GM21360 (cell line): Measurements from ENCODE around the gene SCUBE1.

ENCODE experiments used
- ATAC-seq: cut with Tn5 transposase; IDR thresholded peaks from one replicate; pipeline ENCODE4 v1.9.1; 2021; ENCODE audit warnings: mild to moderate bottlenecking, moderate library complexity; ENCODE audit not compliant: unreplicated experiment

The SCUBE1 gene

DNA sequence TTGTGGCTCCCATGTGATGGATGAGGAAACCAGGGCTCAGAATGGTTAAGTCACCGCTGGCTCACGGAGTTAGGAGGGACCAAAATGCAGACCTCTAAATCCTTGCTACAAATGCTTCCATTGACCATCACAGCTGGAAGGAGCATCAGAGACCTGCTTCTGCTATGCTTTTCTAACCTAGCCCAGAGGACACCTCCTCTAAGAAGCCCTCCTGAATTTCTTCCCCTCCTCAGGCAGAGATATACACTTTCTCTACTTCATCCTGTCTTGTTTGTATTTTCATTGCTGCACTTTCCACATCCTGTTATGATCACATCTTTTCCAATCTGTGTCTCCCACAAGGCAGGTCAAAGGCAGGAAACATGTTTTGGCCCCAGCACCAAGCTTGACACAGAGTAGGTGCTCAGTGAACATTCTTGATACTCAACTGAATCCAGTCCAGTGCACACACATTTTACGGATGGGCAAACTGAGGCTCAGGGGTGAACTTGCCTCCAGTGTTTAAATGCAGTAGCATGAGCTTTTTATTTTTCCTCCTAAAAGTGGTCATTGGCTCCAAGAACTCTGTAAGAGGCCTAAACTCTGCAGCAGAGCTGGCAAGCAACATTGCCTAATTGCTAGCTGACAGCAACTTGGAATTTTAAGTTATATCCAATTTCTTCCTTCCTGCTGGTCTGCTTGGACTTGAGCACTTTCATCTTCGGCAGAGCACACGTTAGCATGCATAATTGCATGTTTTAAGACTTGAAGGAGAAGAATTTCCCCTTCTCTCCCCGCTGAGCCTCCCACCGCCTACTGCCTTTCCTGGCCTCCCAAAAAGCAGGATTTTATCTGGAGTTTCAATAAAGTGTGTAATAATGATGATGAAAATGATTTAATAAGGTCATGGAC, 12.7 kb downstream of the SCUBE1 start:
- ATAC-seq: no peak

- no peak for ATAC-seq
Measured at GRCh38 chr22:43329061-43329460, 14.1 kb downstream of the SCUBE1 start.

GRCh38 chr22:43327157-43327438, 16.1 kb downstream of the SCUBE1 start:
- ATAC-seq: no peak

DNA sequence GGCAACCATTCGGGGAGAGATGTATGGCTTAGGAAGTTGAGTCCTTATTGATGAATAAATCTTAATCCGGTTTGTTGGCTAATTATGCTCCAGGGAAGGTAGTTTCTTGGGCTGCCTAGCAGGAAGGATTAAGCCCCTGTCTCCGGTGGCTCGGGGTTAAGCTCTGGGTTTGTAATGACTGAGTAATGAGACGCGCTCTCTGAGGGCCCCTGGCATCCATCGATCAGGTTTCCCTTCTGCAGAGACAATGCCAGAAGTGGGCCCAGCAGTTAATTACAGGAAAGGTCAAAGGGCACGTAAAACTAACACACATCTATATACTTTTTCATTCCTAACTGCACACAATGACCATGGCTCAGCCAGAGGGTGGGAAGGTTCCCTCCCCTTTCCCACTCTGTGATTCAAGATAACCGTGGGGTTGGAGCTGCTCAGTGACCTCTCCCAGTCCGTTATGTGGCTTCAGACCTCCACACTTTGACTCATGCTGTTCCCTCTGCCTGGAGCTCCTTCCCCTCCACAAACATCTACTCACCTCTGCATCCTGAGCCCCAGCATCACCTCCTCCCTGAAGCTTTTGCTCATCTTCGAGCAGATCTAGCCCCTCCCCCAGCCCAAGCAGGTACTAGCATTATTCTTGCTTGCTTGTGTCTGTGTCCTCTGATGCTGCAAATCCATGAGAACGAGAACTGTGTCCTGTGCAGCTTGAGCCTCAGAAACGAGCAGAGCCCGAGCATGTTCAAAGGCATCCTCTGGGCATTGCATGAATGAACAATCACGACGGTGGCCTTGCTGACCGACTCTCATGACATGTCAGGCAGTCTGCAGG, 16.6 kb downstream of the SCUBE1 start:
- ATAC-seq: no peak

DNA sequence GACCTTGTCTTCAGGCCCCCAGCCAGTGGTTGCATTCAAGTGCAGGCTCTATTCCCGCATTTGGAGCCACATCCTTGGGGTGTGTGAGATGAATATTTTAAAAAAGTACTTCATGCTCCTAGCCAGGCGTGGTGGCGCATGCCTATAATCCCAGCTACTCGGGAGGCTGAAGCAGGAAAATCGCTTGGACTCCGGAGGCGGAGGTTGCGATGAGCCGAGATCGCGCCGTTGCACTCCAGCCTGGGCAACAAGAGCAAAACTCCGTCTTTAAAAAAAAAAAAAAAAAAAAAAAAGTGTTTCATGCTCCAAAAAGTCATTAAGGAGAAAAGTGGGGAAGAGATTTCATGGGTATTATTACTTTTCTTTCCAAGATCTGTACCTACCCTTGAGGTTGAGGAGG, 18.0 kb downstream of the SCUBE1 start:
- ATAC-seq: no peak

DNA sequence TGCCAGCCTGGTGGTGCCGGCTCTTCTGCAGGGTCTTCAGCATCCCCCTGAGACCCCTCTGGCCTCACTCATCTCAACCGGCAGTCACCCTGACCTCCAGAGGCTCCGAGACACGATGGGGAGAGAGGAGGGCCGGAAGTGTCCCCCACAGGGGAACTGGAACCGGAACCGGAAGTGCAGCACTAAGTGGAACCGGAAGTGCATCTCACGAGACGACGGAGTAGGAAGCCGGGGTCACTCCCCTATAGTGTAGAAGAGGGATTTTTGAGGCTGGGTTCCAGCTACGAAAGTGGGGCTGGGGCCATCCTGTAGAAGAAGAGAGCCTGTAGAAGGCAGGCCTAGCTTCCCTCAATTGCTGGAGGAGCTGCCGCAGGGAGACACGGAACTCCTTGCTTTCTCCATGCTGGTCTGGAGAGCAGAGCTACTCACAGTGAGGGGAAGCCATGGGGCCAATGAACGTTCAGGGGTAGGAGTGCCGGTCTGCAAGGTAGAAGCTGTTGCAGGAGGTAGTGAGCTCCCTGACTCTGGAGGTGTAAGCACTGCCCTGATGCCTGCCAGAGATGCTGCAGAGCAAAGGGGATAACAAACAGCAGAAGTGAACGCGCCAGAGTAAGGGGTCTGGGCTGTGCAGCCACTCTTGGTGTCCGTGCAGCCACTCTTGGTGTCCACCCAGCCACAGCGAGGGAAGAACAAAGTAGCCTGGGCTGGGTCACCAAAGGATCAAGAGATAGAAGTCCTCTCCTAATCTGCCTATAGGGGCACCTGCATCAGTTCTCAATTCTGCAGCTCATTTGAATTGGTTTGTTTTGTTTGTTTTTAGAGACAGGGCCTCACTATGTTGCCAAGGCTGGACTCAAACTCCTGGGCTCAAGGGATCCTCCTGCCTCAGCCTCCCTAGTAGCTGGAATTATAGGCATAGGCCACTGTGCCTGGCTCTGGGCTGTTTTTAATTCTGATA, 21.9 kb downstream of the SCUBE1 start:
- ATAC-seq: no peak

- ATAC-seq: no peak
Measured at GRCh38 chr22:43319661-43320486, 23.3 kb downstream of the SCUBE1 start.

DNA sequence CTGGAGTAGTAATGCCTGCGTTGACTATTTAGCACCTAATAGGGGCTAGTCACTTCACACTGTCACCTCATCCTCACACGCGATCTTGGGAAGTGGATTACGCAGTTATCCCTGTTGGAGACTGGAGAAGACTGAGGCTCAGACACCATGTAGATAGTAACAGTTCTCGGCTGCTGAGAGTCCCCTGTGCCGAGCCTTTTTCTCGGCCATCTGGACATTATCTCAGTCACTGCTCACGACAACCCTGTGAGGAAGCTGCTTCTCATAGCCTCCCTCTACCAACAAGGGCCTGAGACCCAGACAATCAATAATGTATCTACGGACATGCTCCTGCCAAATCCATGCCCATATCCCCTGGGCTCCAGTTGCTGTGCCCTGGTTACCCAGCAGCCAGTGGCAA, 25.9 kb downstream of the SCUBE1 start:
- ATAC-seq: no peak

- no peak for ATAC-seq
Measured at GRCh38 chr22:43315687-43316217, 27.4 kb downstream of the SCUBE1 start.

- no peak for ATAC-seq
Measured at GRCh38 chr22:43314611-43315010, 28.6 kb downstream of the SCUBE1 start.

- ATAC-seq: no peak
Measured at GRCh38 chr22:43313890-43314474, 29.2 kb downstream of the SCUBE1 start.

- ATAC-seq: no peak
Measured at GRCh38 chr22:43313244-43313889, 29.8 kb downstream of the SCUBE1 start.

GRCh38 chr22:43312608-43313007, 30.6 kb downstream of the SCUBE1 start:
- ATAC-seq: no peak

GRCh38 chr22:43310798-43311197, 32.4 kb downstream of the SCUBE1 start:
- no peak for ATAC-seq

DNA sequence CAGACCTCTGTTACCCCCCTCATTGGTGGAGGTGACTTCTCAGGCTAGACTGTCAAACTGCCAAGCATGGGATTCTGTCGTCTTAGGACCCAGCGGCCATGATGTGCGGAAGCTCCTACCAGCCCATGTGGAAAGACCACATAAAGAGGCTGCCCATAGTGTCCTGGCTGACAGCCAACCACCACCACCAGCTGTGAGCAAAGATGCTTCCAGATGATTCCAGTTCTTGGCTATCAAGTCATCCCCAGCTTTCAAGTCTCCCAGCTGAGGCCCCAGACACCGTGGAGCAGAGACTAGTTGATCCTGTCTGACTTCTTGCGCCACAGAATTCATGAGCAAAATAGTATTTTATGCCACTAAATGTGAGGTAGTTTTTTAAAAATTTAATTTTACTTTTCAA, 32.9 kb downstream of the SCUBE1 start:
- no peak for ATAC-seq

DNA sequence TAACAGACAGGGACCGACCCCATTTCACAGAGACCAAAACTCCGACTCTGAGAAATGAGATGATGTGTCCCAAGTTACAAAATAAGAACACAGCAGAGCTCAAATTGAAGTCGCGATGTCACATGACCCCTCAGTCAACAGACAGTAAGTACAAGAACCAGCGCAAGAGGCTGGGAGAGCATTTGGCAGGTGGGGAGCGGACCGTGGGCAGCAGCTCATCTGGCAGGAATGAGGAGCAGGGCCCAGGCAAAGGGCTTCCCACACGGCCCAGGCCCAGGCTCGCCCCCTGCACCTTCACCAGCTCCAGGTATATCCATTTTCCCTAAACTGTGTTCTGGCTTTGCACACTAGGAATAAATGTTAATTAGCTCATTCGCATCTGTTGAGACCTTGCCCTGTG, 34.3 kb downstream of the SCUBE1 start:
- ATAC-seq: no peak

- ATAC-seq: no peak
Measured at GRCh38 chr22:43308060-43308830, 34.9 kb downstream of the SCUBE1 start.

DNA sequence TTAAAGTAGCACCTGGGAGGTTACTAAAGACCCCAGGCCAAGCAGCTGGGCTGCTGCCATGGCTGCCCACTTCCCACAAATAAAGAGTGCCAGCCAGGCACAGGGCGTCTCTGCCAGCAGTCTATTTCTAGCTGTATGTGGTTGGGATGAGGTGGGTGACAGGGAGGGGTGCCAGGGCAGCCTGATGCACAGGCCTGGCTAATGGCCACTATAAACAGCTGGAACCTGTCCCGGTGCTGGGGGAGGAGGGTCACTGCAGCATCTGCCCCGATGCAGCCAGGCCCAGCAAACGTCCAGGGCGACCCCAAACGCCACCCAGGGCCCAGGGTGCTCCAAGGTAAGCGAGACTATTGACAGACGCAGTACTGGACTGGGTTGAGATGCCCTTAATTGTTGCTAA, 37.4 kb downstream of the SCUBE1 start:
- ATAC-seq: no peak
